HepG2 (cell line): ENCODE results near the gene AUH. TPM values are rescaled to one million over a fixed set of nuclear protein-coding genes. Genes with fewer than 3 reads are reported as not detected.

Experiments
- ATAC-seq: fragments of 200-7000 bp; cut with Tn5 transposase; 3 replicates; pipeline ENCODE4 v1.9.1; 2020; ENCODE audit warnings: mild to moderate bottlenecking, moderate library complexity
- BruUV-seq: library from RNA; stranded (reverse); fragments of 400-500 nt; replicated peaks from 2 replicates; lab custom pipeline; 2021; lab: Mats Ljungman, UMichigan
- CTCF ChIA-PET: fragments of 300-600 bp; formaldehyde crosslinking; extraction: SDS; loops from one replicate; lab custom pipeline; 2021; ENCODE audit warnings: low total read pairs, inconsistent platforms, low intra/inter-chr PET ratio; lab: Yijun Ruan, JAX
- POLR2A ChIA-PET: fragments of 350-600 bp; sonication (Branson Sonifier 250); formaldehyde crosslinking; loops from one replicate; lab custom pipeline; 2020; ENCODE audit warnings: antibody characterized with exemption, inconsistent platforms; lab: Yijun Ruan, JAX
- DNase-seq: peaks from one replicate; pipeline ENCODE4 v3.0.0-alpha.2; 2015; ENCODE audit warnings: low spot score
- FAIRE-seq: peaks from 3 replicates; lab custom pipeline; 2011; peaks lifted over from hg19 to GRCh38; lab: Jason Lieb, UNC
- H2AFZ ChIP-seq: one replicate; pipeline ENCODE4 v1.6.1; 2011; ENCODE audit warnings: low read length, inconsistent platforms
- H3K27ac ChIP-seq: fragments of 300-600 bp; 3 replicates; pipeline ENCODE4 v1.8.0; 2011; ENCODE audit warnings: mixed run types, mild to moderate bottlenecking, mixed read lengths, low read length, inconsistent platforms; ENCODE audit not compliant: insufficient read depth; ENCODE audit errors: extremely low read length
- H3K27me3 ChIP-seq, 2 experiments: fragments of 200-600 bp in 1 of 2; 2 replicates in 1 of 2; 3 replicates in 1 of 2; pipeline versions ENCODE4 v1.6.0 to v1.8.0; 2011; ENCODE audit warnings: low read length in 2 of 2, mild to moderate bottlenecking in 2 of 2, moderate library complexity in 2 of 2, inconsistent platforms in 1 of 2; ENCODE audit not compliant: insufficient read depth in 2 of 2, control insufficient read depth in 1 of 2
- H3K36me3 ChIP-seq, 2 experiments: fragments of 200-600 bp in 1 of 2; replicated peaks in 1 of 2; 2 replicates in 1 of 2; 3 replicates in 1 of 2; pipeline versions ENCODE4 v1.5.1 to v1.8.0; 2011; ENCODE audit warnings: low read length in 2 of 2, inconsistent platforms in 1 of 2; ENCODE audit not compliant: insufficient read depth in 2 of 2, control insufficient read depth in 1 of 2
- H3K4me1 ChIP-seq: 2 replicates; pipeline ENCODE4 v1.5.1; 2012; ENCODE audit warnings: low read length, inconsistent platforms; ENCODE audit not compliant: insufficient read depth
- H3K4me2 ChIP-seq: 2 replicates; pipeline ENCODE4 v1.6.0; 2011; ENCODE audit warnings: low read depth, low read length, inconsistent platforms
- H3K4me3 ChIP-seq, 3 experiments: fragments of 200-600 bp in 1 of 3; sonication (generic), shearing (Covaris generic) in 1 of 3; replicated peaks in 1 of 3; 2 replicates each; pipeline ENCODE4 v1.5.1; 2011 to 2016; ENCODE audit warnings: low read length in 3 of 3, inconsistent platforms in 2 of 3, low read depth in 2 of 3, mild to moderate bottlenecking in 2 of 3, control low read depth in 1 of 3, mixed read lengths in 1 of 3; ENCODE audit not compliant: insufficient read depth in 1 of 3
- H3K79me2 ChIP-seq: one replicate; pipeline ENCODE4 v1.6.1; 2011; ENCODE audit warnings: low read length, inconsistent platforms; ENCODE audit not compliant: insufficient read depth
- H3K9ac ChIP-seq: 2 replicates; pipeline ENCODE4 v1.6.0; 2011; ENCODE audit warnings: mild to moderate bottlenecking, low read depth, low read length, inconsistent platforms; ENCODE audit not compliant: insufficient read depth
- H3K9me3 ChIP-seq: 2 replicates; pipeline ENCODE4 v1.5.1; 2012; ENCODE audit warnings: mild to moderate bottlenecking, low read length
- H4K20me1 ChIP-seq: 2 replicates; pipeline ENCODE4 v1.6.0; 2011; ENCODE audit warnings: inconsistent platforms, mild to moderate bottlenecking, low read length, moderate library complexity; ENCODE audit not compliant: insufficient read depth
- ELF1 ChIP-seq: sonication (generic); formaldehyde crosslinking; IDR thresholded peaks from 2 replicates; pipeline ENCODE4 v1.4.0; 2020; ENCODE audit warnings: missing genetic modification reagents
- HMGA1 ChIP-seq: sonication (generic); formaldehyde crosslinking; conservative IDR thresholded peaks from 2 replicates; pipeline ENCODE4 v1.4.0; 2020; ENCODE audit warnings: missing genetic modification reagents
- ISL2 ChIP-seq: sonication (generic); formaldehyde crosslinking; IDR thresholded peaks from 2 replicates; pipeline ENCODE4 v1.5.0; 2020; ENCODE audit warnings: missing genetic modification reagents
- KLF11 ChIP-seq: IDR thresholded peaks from 2 replicates; pipeline ENCODE4 v1.6.1; 2016; ENCODE audit warnings: missing compliant biosample characterization
- NR2F6 ChIP-seq, 2 experiments: IDR thresholded peaks; 2 replicates each; pipeline ENCODE4 v1.6.1; 2016; ENCODE audit warnings: antibody characterized with exemption in 1 of 2, mild to moderate bottlenecking in 1 of 2
- PATZ1 ChIP-seq: sonication (generic); formaldehyde crosslinking; IDR thresholded peaks from 2 replicates; pipeline ENCODE4 v1.4.0; 2020; ENCODE audit warnings: missing genetic modification reagents
- SNAPC2 ChIP-seq: sonication (generic); formaldehyde crosslinking; IDR thresholded peaks from 2 replicates; pipeline ENCODE4 v1.8.1; 2022; ENCODE audit warnings: mild to moderate bottlenecking, missing genetic modification reagents
- TBL1XR1 ChIP-seq: fragments of 150-350 bp; IDR thresholded peaks from 2 replicates; pipeline ENCODE4 v1.6.1; 2014; ENCODE audit warnings: borderline replicate concordance, low read length; ENCODE audit not compliant: partially characterized antibody
- XRCC5 ChIP-seq: fragments of 200-400 bp; formaldehyde crosslinking; optimal IDR thresholded peaks from 2 replicates; pipeline ENCODE3; 2017; ENCODE audit warnings: mild to moderate bottlenecking, low read length
- ZBTB20 ChIP-seq: sonication (generic); formaldehyde crosslinking; IDR thresholded peaks from 2 replicates; pipeline ENCODE4 v1.8.1; 2023; ENCODE audit warnings: missing genetic modification reagents, low read depth, mild to moderate bottlenecking, borderline replicate concordance
- ZNF367 ChIP-seq: sonication (generic); formaldehyde crosslinking; IDR thresholded peaks from 2 replicates; pipeline ENCODE4 v1.4.0; 2020; ENCODE audit warnings: missing genetic modification reagents, borderline replicate concordance
- ZNF503 ChIP-seq: sonication (generic); formaldehyde crosslinking; IDR thresholded peaks from 2 replicates; pipeline ENCODE4 v1.4.0; 2020; ENCODE audit warnings: missing genetic modification reagents
- ZNF740 ChIP-seq: sonication (generic); formaldehyde crosslinking; IDR thresholded peaks from 2 replicates; pipeline ENCODE4 v1.4.0; 2020; ENCODE audit warnings: missing genetic modification reagents
- ZSCAN20 ChIP-seq: sonication (generic); formaldehyde crosslinking; IDR thresholded peaks from 2 replicates; pipeline ENCODE4 v1.4.0; 2020; ENCODE audit warnings: missing genetic modification reagents, mild to moderate bottlenecking, borderline replicate concordance
- ZZZ3 ChIP-seq: sonication (generic); formaldehyde crosslinking; IDR thresholded peaks from 2 replicates; pipeline ENCODE4 v1.4.0; 2020; ENCODE audit warnings: missing genetic modification reagents, mild to moderate bottlenecking, borderline replicate concordance
- WGBS: methylation state at CpG from one replicate; pipeline ENCODE4 v1.1.6; 2017; ENCODE audit warnings: low lambda C conversion rate; 5-methylcytosine and 5-hydroxymethylcytosine counted together
- in situ Hi-C: cut with HindIII; loops from 2 replicates; pipeline ENCODE4 v1.10.0; 2017; ENCODE audit warnings: low pct_unique_long_range_greater_than_20kb; ENCODE audit not compliant: extremely low pct_ligation_motif_present
- intact Hi-C: fragments of 100-400 bp; cut with micrococcal nuclease; formaldehyde crosslinking; loops from one replicate; pipeline ENCODE4 v1.10.0; 2022; ENCODE audit not compliant: unreplicated experiment
- polyA plus RNA-seq, 8 experiments: library from polyadenylated mRNA; depleted of rRNA in 3 of 8; stranded (reverse) in 7 of 8; unstranded in 1 of 8; fragments of >200 nt; fragmentation: Illumina TruSeq in 4 of 8; extraction: Trizol in 4 of 8; gene quantifications; 2 replicates each; pipeline versions ENCODE4 v1.2.1 to v1.2.3, GENCODE V29; 2011 to 2016; ENCODE audit warnings: low read depth in 4 of 8, missing spikeins in 1 of 8, mixed read lengths in 1 of 8; ENCODE audit not compliant: insufficient read depth in 1 of 8
- total RNA-seq, 5 experiments: library from RNA; depleted of rRNA; stranded (reverse); fragments of >200 nt; fragmentation: Illumina TruSeq; extraction: Trizol; gene quantifications; 2 replicates each; pipeline ENCODE4 v1.2.3, GENCODE V29; 2016; ENCODE audit warnings: low read depth in 1 of 5

AUH gene
- total and polyA plus RNA-seq, 2 of the 13 experiments (the other 11 are each of a cell fraction or from before 2014, with no cell fraction given): 25.8 to 31.9 TPM

GRCh38 chr9:91347377-91347776 is 14.3 kb downstream of the AUH start:
- no peaks in the 10 kb centered on the region for H3K27me3 ChIP-seq
- peaks cover 15% of the 10 kb centered on the region for H3K4me1 ChIP-seq
- FAIRE-seq (no peak), DNase-seq (no peak), ATAC-seq (no peak)
- H4K20me1 ChIP-seq: no peaks in the 10 kb centered on the region
- peaks cover 66% of the 10 kb centered on the region for H3K79me2 ChIP-seq
- POLR2A ChIA-PET: no interaction called here
- H3K4me2 ChIP-seq: no peak overlapping the region
- H3K9ac ChIP-seq: no peak overlapping the region
- BruUV-seq: no TSS peak
- no peak overlapping the region for H3K4me3 ChIP-seq
- intact Hi-C loops: no loop called here
- in situ Hi-C loops: no loop called here
- no peak overlapping the region for H3K27ac ChIP-seq
- peaks cover 9 to 34% of the 10 kb centered on the region in 2 experiments for H3K36me3 ChIP-seq
- no peak overlapping the region for H2AFZ ChIP-seq
- TF ChIP-seq NR2F6 (IDR thresholded peaks at IDR 0.05): peak; percentile 41
- TF ChIP-seq NR2F6 (CRISPR knock-in tag; IDR thresholded peaks at IDR 0.05): peak; percentile 53; the same call in 1 of the 2 replicates
- peak; percentile 55 for TF ChIP-seq PATZ1 (CRISPR knock-in tag)
- peak; percentile 46; the same call in 1 of the 2 replicates for TF ChIP-seq ZNF740
- no peak for TF ChIP-seq ZNF367
- CTCF ChIA-PET: no interaction called here
- H3K9me3 ChIP-seq: no peaks in the 10 kb centered on the region

GRCh38 chr9:91346644-91347043 is 15.1 kb downstream of the AUH start:
- CTCF ChIA-PET: no interaction called here
- intact Hi-C loops (no loop called here), in situ Hi-C loops (no loop called here)
- no peak overlapping the region for H3K9ac ChIP-seq
- ATAC-seq (no peak), FAIRE-seq (no peak), DNase-seq (no peak)
- BruUV-seq: no TSS peak
- H3K79me2 ChIP-seq: peaks cover 69% of the 10 kb centered on the region
- H3K9me3 ChIP-seq: no peaks in the 10 kb centered on the region
- POLR2A ChIA-PET: interaction anchor here (0.8 kb wide), 1 partner anchor 155 kb away, joined by 4 read pairs; no protein-coding TSS in a partner anchor
- no peak overlapping the region for H3K27ac ChIP-seq
- no peaks in the 10 kb centered on the region for H3K27me3 ChIP-seq
- H2AFZ ChIP-seq: no peak overlapping the region
- 100% methylated on average over 1 of the region's 1 CpG for WGBS
- peaks cover 11 to 35% of the 10 kb centered on the region in 2 experiments for H3K36me3 ChIP-seq
- no peak overlapping the region for H3K4me3 ChIP-seq
- H4K20me1 ChIP-seq: no peaks in the 10 kb centered on the region
- H3K4me1 ChIP-seq: peaks cover 15% of the 10 kb centered on the region
- no peak overlapping the region for H3K4me2 ChIP-seq
- no peak for TF ChIP-seq XRCC5
- TF ChIP-seq ZSCAN20 (CRISPR knock-in tag): no peak
- no peak for TF ChIP-seq TBL1XR1
- TF ChIP-seq HMGA1 (CRISPR knock-in tag): no peak
- TF ChIP-seq ISL2: no peak
- no peak for TF ChIP-seq ELF1
- TF ChIP-seq ZBTB20 (CRISPR knock-in tag): no peak
- no peak for TF ChIP-seq KLF11 (CRISPR knock-in tag)
- TF ChIP-seq ZZZ3: no peak
- no peak for TF ChIP-seq ZNF503
- no peak for TF ChIP-seq SNAPC2 (CRISPR knock-in tag)
